ENCODE measurements around the gene CTNNAL1. TPM values are rescaled to one million over a fixed set of nuclear protein-coding genes. Genes with fewer than 3 reads are reported as not detected.

The CTNNAL1 gene
- total RNA-seq, 1 donor from 2014 or later: 93.6 TPM

GRCh38 chr9:109027176-109027575, 13.9 kb upstream of the CTNNAL1 start:
- DNase-seq (ENCODE audit: low read depth): no peak

GRCh38 chr9:109026306-109026705, 13.0 kb upstream of the CTNNAL1 start:
- DNase-seq (ENCODE audit: low read depth): no peak

- DNase-seq (ENCODE audit: low read depth): no peak
Observed at GRCh38 chr9:109022873-109023272, 9.6 kb upstream of the CTNNAL1 start.

- DNase-seq (ENCODE audit: low read depth): no peak
Observed at GRCh38 chr9:109020581-109021511, 7.5 kb upstream of the CTNNAL1 start.

GRCh38 chr9:109020113-109020512, 6.8 kb upstream of the CTNNAL1 start:
- DNase-seq (ENCODE audit: low read depth): no peak

- DNase-seq (ENCODE audit: low read depth): no peak
Observed at GRCh38 chr9:109019420-109019819, 6.1 kb upstream of the CTNNAL1 start.

- DNase-seq (ENCODE audit: low read depth): no peak
Observed at GRCh38 chr9:109017493-109017892, 4.2 kb upstream of the CTNNAL1 start.

- no peak for DNase-seq (ENCODE audit: low read depth)
Observed at GRCh38 chr9:109017061-109017460, 3.8 kb upstream of the CTNNAL1 start.

GRCh38 chr9:109016132-109016531, 2.8 kb upstream of the CTNNAL1 start:
- DNase-seq (ENCODE audit: low read depth): no peak

GRCh38 chr9:109014608-109015280, 1.4 kb upstream of the CTNNAL1 start:
- DNase-seq (ENCODE audit: low read depth): no peak

- DNase-seq (ENCODE audit: low read depth): peak; percentile 92
Observed at GRCh38 chr9:109013679-109014607, 644 bp upstream of the CTNNAL1 start.

GRCh38 chr9:109012009-109012875, 1.1 kb downstream of the CTNNAL1 start:
- DNase-seq (ENCODE audit: low read depth): peak; percentile 90

- DNase-seq (ENCODE audit: low read depth): peak; percentile 6
Observed at GRCh38 chr9:109011231-109011671, 2.0 kb downstream of the CTNNAL1 start.

GRCh38 chr9:109010746-109011145, 2.6 kb downstream of the CTNNAL1 start:
- DNase-seq (ENCODE audit: low read depth): peak; percentile 17

- no peak for DNase-seq (ENCODE audit: low read depth)
Observed at GRCh38 chr9:109005678-109006077, 7.6 kb downstream of the CTNNAL1 start.

- DNase-seq (ENCODE audit: low read depth): no peak
Observed at GRCh38 chr9:109003116-109003515, 10.2 kb downstream of the CTNNAL1 start.

- no peak for DNase-seq (ENCODE audit: low read depth)
Observed at GRCh38 chr9:109002141-109002540, 11.2 kb downstream of the CTNNAL1 start.

- DNase-seq (ENCODE audit: low read depth): peak; percentile 33
Observed at GRCh38 chr9:109001275-109001676, 12.0 kb downstream of the CTNNAL1 start.

- DNase-seq (ENCODE audit: low read depth): no peak
Observed at GRCh38 chr9:108997112-108997511, 16.2 kb downstream of the CTNNAL1 start.

GRCh38 chr9:108996643-108997042, 16.7 kb downstream of the CTNNAL1 start:
- DNase-seq (ENCODE audit: low read depth): no peak
